Measurements from ENCODE around the gene PDZRN4.
"Not testable (repeated sequence)": the region's sequence is repeated elsewhere in the genome, so short reads cannot be mapped to it uniquely, and the experiment has no call there.

The PDZRN4 gene

GRCh38 chr12:41527062-41527461 lies 338.9 kb downstream of the PDZRN4 start:
- FAIRE-seq: no peak
- DNase-seq (ENCODE audit: insufficient read length, low spot score): no peak
- no peak for TF ChIP-seq POLR2A (IDR thresholded peaks at IDR 0.05; ENCODE audit: low read depth, low read length)

- FAIRE-seq: no peak
- TF ChIP-seq POLR2A (IDR thresholded peaks at IDR 0.05; ENCODE audit: low read depth, low read length): no peak
Observed at GRCh38 chr12:41527534-41528116, 339.5 kb downstream of the PDZRN4 start.

GRCh38 chr12:41528874-41529273 lies 340.8 kb downstream of the PDZRN4 start:
- DNase-seq (ENCODE audit: insufficient read length, low spot score) (no peak), FAIRE-seq (no peak)
- TF ChIP-seq POLR2A (IDR thresholded peaks at IDR 0.05; ENCODE audit: low read depth, low read length): no peak

More at GRCh38 chr12:41527534-41528116, 339.5 kb downstream of the PDZRN4 start:
- no peak for DNase-seq (ENCODE audit: insufficient read length, low spot score)

- no peak for DNase-seq (ENCODE audit: insufficient read length, low spot score)
Observed at GRCh38 chr12:41530441-41530840, 342.3 kb downstream of the PDZRN4 start.

GRCh38 chr12:41531147-41531829 lies 343.2 kb downstream of the PDZRN4 start:
- no peak for TF ChIP-seq POLR2A (IDR thresholded peaks at IDR 0.05; ENCODE audit: low read depth, low read length)
- DNase-seq (ENCODE audit: insufficient read length, low spot score): no peak
- FAIRE-seq: no peak

More at GRCh38 chr12:41530441-41530840, 342.3 kb downstream of the PDZRN4 start:
- no peak for FAIRE-seq
- no peak for TF ChIP-seq POLR2A (IDR thresholded peaks at IDR 0.05; ENCODE audit: low read depth, low read length)

GRCh38 chr12:41532072-41532471 lies 344.0 kb downstream of the PDZRN4 start:
- DNase-seq (ENCODE audit: insufficient read length, low spot score) (no peak), FAIRE-seq (no peak)
- TF ChIP-seq POLR2A (IDR thresholded peaks at IDR 0.05; ENCODE audit: low read depth, low read length): no peak

- FAIRE-seq: no peak
- no peak for TF ChIP-seq POLR2A (IDR thresholded peaks at IDR 0.05; ENCODE audit: low read depth, low read length)
Observed at GRCh38 chr12:41536813-41537490, 348.8 kb downstream of the PDZRN4 start.

GRCh38 chr12:41537522-41537921 lies 349.4 kb downstream of the PDZRN4 start:
- DNase-seq (ENCODE audit: insufficient read length, low spot score): no peak
- no peak for TF ChIP-seq POLR2A (IDR thresholded peaks at IDR 0.05; ENCODE audit: low read depth, low read length)
- FAIRE-seq: no peak

More at GRCh38 chr12:41536813-41537490, 348.8 kb downstream of the PDZRN4 start:
- no peak for DNase-seq (ENCODE audit: insufficient read length, low spot score)

GRCh38 chr12:41545761-41546160 lies 357.6 kb downstream of the PDZRN4 start:
- no peak for DNase-seq (ENCODE audit: insufficient read length, low spot score)
- no peak for TF ChIP-seq POLR2A (IDR thresholded peaks at IDR 0.05; ENCODE audit: low read depth, low read length)
- FAIRE-seq: no peak

GRCh38 chr12:41547071-41547470 lies 359.0 kb downstream of the PDZRN4 start:
- not testable (repeated sequence) for FAIRE-seq; DNase-seq (ENCODE audit: insufficient read length, low spot score)

GRCh38 chr12:41548926-41549325 lies 360.8 kb downstream of the PDZRN4 start:
- DNase-seq (ENCODE audit: insufficient read length, low spot score) (no peak), FAIRE-seq (no peak)
- no peak for TF ChIP-seq POLR2A (IDR thresholded peaks at IDR 0.05; ENCODE audit: low read depth, low read length)

GRCh38 chr12:41552588-41552987 lies 364.5 kb downstream of the PDZRN4 start:
- TF ChIP-seq POLR2A (IDR thresholded peaks at IDR 0.05; ENCODE audit: low read depth, low read length): no peak
- DNase-seq (ENCODE audit: insufficient read length, low spot score): no peak
- FAIRE-seq: no peak

- FAIRE-seq (no peak), DNase-seq (ENCODE audit: insufficient read length, low spot score) (no peak)
- no peak for TF ChIP-seq POLR2A (IDR thresholded peaks at IDR 0.05; ENCODE audit: low read depth, low read length)
Observed at GRCh38 chr12:41556176-41556575, 368.1 kb downstream of the PDZRN4 start.

- FAIRE-seq: no peak
- no peak for DNase-seq (ENCODE audit: insufficient read length, low spot score)
- TF ChIP-seq POLR2A (IDR thresholded peaks at IDR 0.05; ENCODE audit: low read depth, low read length): no peak
Observed at GRCh38 chr12:41557344-41557743, 369.2 kb downstream of the PDZRN4 start.

- DNase-seq (ENCODE audit: insufficient read length, low spot score): no peak
- FAIRE-seq: no peak
- TF ChIP-seq POLR2A (IDR thresholded peaks at IDR 0.05; ENCODE audit: low read depth, low read length): no peak
Observed at GRCh38 chr12:41558671-41559070, 370.6 kb downstream of the PDZRN4 start.
